A549 (cell line): ENCODE measurements around the gene CREBL2. TPM values are rescaled to one million over a fixed set of nuclear protein-coding genes. Genes with fewer than 3 reads are reported as not detected.

Experiments used
- ATAC-seq, 2 experiments: fragments of 200-7000 bp in 1 of 2; fragments of >200 bp in 1 of 2; cut with Nextera tagmentation in 1 of 2; cut with Tn5 transposase in 1 of 2; 3 replicates each; pipeline versions ENCODE4 v1.8.0 to v1.9.1; 2018 to 2020; ENCODE audit warnings: mild to moderate bottlenecking in 1 of 2, moderate library complexity in 1 of 2
- CTCF ChIA-PET: fragments of 300-600 bp; sonication (Branson Sonifier 250); formaldehyde crosslinking; extraction: SDS; loops from one replicate; lab custom pipeline; 2021; ENCODE audit warnings: antibody characterized with exemption, inconsistent platforms; lab: Yijun Ruan, JAX
- POLR2A ChIA-PET: fragments of 350-600 bp; formaldehyde crosslinking; extraction: SDS; loops from one replicate; lab custom pipeline; 2021; ENCODE audit warnings: antibody characterized with exemption, inconsistent platforms; lab: Yijun Ruan, JAX
- DNase-seq, 2 experiments: peaks; one replicate each; pipeline versions ENCODE4 v3.0.0 to v3.0.0-alpha.2; 2011 to 2016; ENCODE audit warnings: low read depth in 1 of 2, low spot score in 1 of 2
- FAIRE-seq: peaks from 2 replicates; lab custom pipeline; 2011; peaks lifted over from hg19 to GRCh38; lab: Jason Lieb, UNC
- H3K27ac ChIP-seq, 2 experiments: fragments of >200 bp; sonication (Bioruptor Twin); formaldehyde crosslinking; 3 replicates each; pipeline ENCODE4 v1.5.1; 2016 to 2017
- H3K4me1 ChIP-seq: fragments of >200 bp; sonication (Bioruptor Twin); formaldehyde crosslinking; 3 replicates; pipeline ENCODE4 v1.6.1; 2016
- H3K4me2 ChIP-seq: fragments of >200 bp; sonication (Bioruptor Twin); formaldehyde crosslinking; 3 replicates; pipeline ENCODE4 v1.6.1; 2016
- H3K4me3 ChIP-seq: fragments of >200 bp; sonication (Bioruptor Twin); formaldehyde crosslinking; 3 replicates; pipeline ENCODE4 v1.5.1; 2016
- H3K9me3 ChIP-seq: fragments of >200 bp; sonication (Bioruptor Twin); formaldehyde crosslinking; 3 replicates; pipeline ENCODE4 v1.6.1; 2016
- CBX8 ChIP-seq: fragments of 200-600 bp; sonication (generic); IDR thresholded peaks from 2 replicates; pipeline ENCODE4 v1.6.1; 2016
- CEBPB ChIP-seq, 2 experiments: fragments of >200 bp in 1 of 2; sonication (Bioruptor Twin) in 1 of 2; formaldehyde crosslinking in 1 of 2; IDR thresholded peaks; 2 replicates each; pipeline ENCODE4 v1.6.1; 2012 to 2016
- EHF ChIP-seq: fragments of 250-450 bp; sonication (Bioruptor Pico); IDR thresholded peaks from 2 replicates; pipeline ENCODE4 v1.5.0; 2020; ENCODE audit warnings: mild to moderate bottlenecking
- EHMT2 ChIP-seq: fragments of 200-600 bp; sonication (generic); IDR thresholded peaks from 2 replicates; pipeline ENCODE4 v1.6.1; 2016; ENCODE audit warnings: antibody characterized with exemption, low read depth, mild to moderate bottlenecking, moderate library complexity
- FOSL2 ChIP-seq, 2 experiments: fragments of 450-650 bp in 1 of 2; fragments of >200 bp in 1 of 2; sonication (Bioruptor Twin) in 1 of 2; formaldehyde crosslinking; IDR thresholded peaks; 2 replicates each; pipeline versions ENCODE4 v1.5.0 to v1.6.1; 2016 to 2020; ENCODE audit warnings: mild to moderate bottlenecking in 1 of 2, moderate library complexity in 1 of 2
- GATA3 ChIP-seq: IDR thresholded peaks from 2 replicates; pipeline ENCODE4 v1.6.1; 2012; ENCODE audit warnings: borderline replicate concordance
- HDAC2 ChIP-seq: fragments of 200-600 bp; sonication (generic); IDR thresholded peaks from 2 replicates; pipeline ENCODE4 v1.6.1; 2016
- HOXA7 ChIP-seq: fragments of 250-450 bp; sonication (Bioruptor Pico); IDR thresholded peaks from 2 replicates; pipeline ENCODE4 v1.5.0; 2020; ENCODE audit warnings: mild to moderate bottlenecking, moderate library complexity
- HOXB13 ChIP-seq: fragments of 250-450 bp; sonication (Bioruptor Pico); IDR thresholded peaks from 2 replicates; pipeline ENCODE4 v1.5.0; 2020; ENCODE audit warnings: low read depth, mild to moderate bottlenecking, moderate library complexity
- PHF8 ChIP-seq: fragments of 200-600 bp; sonication (generic); IDR thresholded peaks from 2 replicates; pipeline ENCODE4 v1.6.1; 2016; ENCODE audit warnings: low read depth, mild to moderate bottlenecking, antibody characterized with exemption, moderate library complexity, borderline replicate concordance
- POLR2A ChIP-seq: IDR thresholded peaks from 2 replicates; pipeline ENCODE4 v1.6.1; 2012; ENCODE audit warnings: mild to moderate bottlenecking, low read length
- RARB ChIP-seq: fragments of 250-450 bp; sonication (Bioruptor Pico); IDR thresholded peaks from 2 replicates; pipeline ENCODE4 v1.8.0; 2021; ENCODE audit warnings: mild to moderate bottlenecking, moderate library complexity
- RNF2 ChIP-seq: fragments of 200-600 bp; sonication (generic); IDR thresholded peaks from 2 replicates; pipeline ENCODE4 v1.6.1; 2016; ENCODE audit warnings: low read depth, mild to moderate bottlenecking, antibody characterized with exemption, moderate library complexity, borderline replicate concordance
- TFCP2L1 ChIP-seq: fragments of 250-450 bp; sonication (Bioruptor Pico); IDR thresholded peaks from 2 replicates; pipeline ENCODE4 v1.5.0; 2021; ENCODE audit warnings: mild to moderate bottlenecking
- TP53 ChIP-seq: fragments of 250-450 bp; sonication (Bioruptor Pico); IDR thresholded peaks from 2 replicates; pipeline ENCODE4 v1.5.0; 2021; ENCODE audit warnings: mild to moderate bottlenecking, moderate library complexity
- ZSCAN20 ChIP-seq: fragments of 250-450 bp; sonication (Bioruptor Pico); IDR thresholded peaks from 2 replicates; pipeline ENCODE4 v1.8.0; 2022; ENCODE audit warnings: mild to moderate bottlenecking, moderate library complexity
- WGBS: methylation state at CpG from one replicate; pipeline ENCODE4 v1.1.6; 2017; ENCODE audit errors: missing lambda C conversion rate; 5-methylcytosine and 5-hydroxymethylcytosine counted together
- polyA plus RNA-seq, 4 experiments: library from polyadenylated mRNA; depleted of rRNA in 3 of 4; stranded (reverse); fragments of >200 nt; fragmentation: RNase III in 1 of 4; extraction: RNeasy Plus Mini Kit Qiagen cat#74134 plus additional on column Dnase treatment in 1 of 4; gene quantifications; 2 replicates in 3 of 4; 3 replicates in 1 of 4; pipeline ENCODE4 v1.2.3, GENCODE V29; 2011 to 2017
- TF ChIP-seq, protein P1 (sequence below): fragments of >200 bp; sonication (Bioruptor Twin); formaldehyde crosslinking; IDR thresholded peaks from 3 replicates; pipeline ENCODE4 v1.5.1; 2016
- TF ChIP-seq, protein P2 (sequence below): IDR thresholded peaks from 2 replicates; pipeline ENCODE4 v1.6.1; 2012
- TF ChIP-seq, protein P3 (sequence below): fragments of 450-650 bp; IDR thresholded peaks from 2 replicates; pipeline ENCODE4 v1.6.1; 2014; ENCODE audit warnings: antibody characterized with exemption

Gene CREBL2
- polyA plus RNA-seq, 2 of the 4 experiments (the other 2 are of a cell fraction), result 24.3 to 31.4 TPM

DNA sequence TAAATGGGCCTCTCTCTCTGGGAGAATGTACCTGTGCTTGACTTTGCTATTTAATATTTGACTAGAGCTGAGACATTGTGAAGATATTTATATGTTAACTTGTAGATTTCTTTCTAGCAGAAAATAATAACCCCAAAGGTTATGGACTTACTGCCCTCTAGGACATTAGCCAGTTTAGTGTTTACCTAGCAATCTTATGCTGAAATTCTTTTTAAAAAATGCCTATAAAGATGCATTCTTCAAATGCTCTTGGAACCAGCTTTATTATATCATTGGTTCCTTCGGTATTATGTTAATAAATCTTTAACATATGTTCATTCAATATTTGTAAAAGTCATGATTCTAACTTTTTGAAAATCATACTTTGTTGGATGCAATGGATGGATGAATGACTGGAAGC, 56.3 kb downstream of the CREBL2 start:
- H3K9me3 ChIP-seq, result no peaks in the 10 kb centered on the region
- DNase-seq, result no peak
- no peak overlapping the region for H3K27ac ChIP-seq
- no peak overlapping the region for H3K4me3 ChIP-seq
- H3K4me1 ChIP-seq, result peaks cover 61% of the 10 kb centered on the region
- peak overlapping the region; percentile 56 for H3K4me2 ChIP-seq
- peak in 1 of 2 experiments; percentile 54; a peak in 2 of 6 replicates for ATAC-seq
- FAIRE-seq, result peak; percentile 76
- TF ChIP-seq GATA3 (peak; percentile 50; the same call in 1 of the 2 replicates), CEBPB (IDR thresholded peaks at IDR 0.05) (peak in 1 of 2 experiments; percentile 40; a peak in 1 of 4 replicates)
- TF ChIP-seq, protein P1, sequence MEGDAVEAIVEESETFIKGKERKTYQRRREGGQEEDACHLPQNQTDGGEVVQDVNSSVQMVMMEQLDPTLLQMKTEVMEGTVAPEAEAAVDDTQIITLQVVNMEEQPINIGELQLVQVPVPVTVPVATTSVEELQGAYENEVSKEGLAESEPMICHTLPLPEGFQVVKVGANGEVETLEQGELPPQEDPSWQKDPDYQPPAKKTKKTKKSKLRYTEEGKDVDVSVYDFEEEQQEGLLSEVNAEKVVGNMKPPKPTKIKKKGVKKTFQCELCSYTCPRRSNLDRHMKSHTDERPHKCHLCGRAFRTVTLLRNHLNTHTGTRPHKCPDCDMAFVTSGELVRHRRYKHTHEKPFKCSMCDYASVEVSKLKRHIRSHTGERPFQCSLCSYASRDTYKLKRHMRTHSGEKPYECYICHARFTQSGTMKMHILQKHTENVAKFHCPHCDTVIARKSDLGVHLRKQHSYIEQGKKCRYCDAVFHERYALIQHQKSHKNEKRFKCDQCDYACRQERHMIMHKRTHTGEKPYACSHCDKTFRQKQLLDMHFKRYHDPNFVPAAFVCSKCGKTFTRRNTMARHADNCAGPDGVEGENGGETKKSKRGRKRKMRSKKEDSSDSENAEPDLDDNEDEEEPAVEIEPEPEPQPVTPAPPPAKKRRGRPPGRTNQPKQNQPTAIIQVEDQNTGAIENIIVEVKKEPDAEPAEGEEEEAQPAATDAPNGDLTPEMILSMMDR, result no peak
- TF ChIP-seq, all 56 proteins: peak for 2
- 3% methylated on average over 1 of the region's 1 CpG for WGBS
- ChIA-PET POLR2A (no interaction called here), CTCF (interaction anchor here (0.6 to 7.2 kb wide), 2 partner anchors 12 to 109 kb away, joined by 3 to 39 read pairs; no protein-coding TSS in a partner anchor)

DNA sequence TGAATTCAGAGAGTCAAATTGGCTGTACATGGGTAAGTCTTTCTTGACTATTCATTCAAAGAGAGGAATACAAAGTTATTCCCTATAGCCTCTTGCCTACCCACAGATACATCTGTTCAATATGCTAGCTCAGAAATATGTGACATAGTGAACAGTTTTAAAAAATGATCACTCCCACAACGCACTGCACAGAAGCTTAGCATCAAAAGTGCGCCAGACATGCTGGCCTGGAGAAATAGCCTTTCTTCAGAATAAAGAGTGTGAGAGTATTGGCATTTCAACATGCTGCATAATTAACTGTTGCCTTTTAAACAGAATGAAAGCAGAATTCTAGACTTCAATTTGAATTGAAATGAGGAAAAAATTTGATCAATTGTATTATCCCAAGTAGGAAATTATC, 57.3 kb downstream of the CREBL2 start:
- 89% methylated on average over 2 of the region's 2 CpGs for WGBS
- H3K4me1 ChIP-seq, result peaks cover 66% of the 10 kb centered on the region
- TF ChIP-seq EHMT2, result no peak
- TF ChIP-seq ZSCAN20 (CRISPR knock-in tag), result no peak
- TF ChIP-seq HOXA7 (CRISPR knock-in tag), result no peak
- no peak for TF ChIP-seq TFCP2L1 (CRISPR knock-in tag)
- TF ChIP-seq, protein P1, result no peak
- no peak for TF ChIP-seq EHF
- TF ChIP-seq RARB (CRISPR knock-in tag), result no peak
- TF ChIP-seq HOXB13 (CRISPR knock-in tag), result no peak
- TF ChIP-seq, protein P2, sequence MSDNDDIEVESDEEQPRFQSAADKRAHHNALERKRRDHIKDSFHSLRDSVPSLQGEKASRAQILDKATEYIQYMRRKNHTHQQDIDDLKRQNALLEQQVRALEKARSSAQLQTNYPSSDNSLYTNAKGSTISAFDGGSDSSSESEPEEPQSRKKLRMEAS, result no peak
- no peak for TF ChIP-seq CBX8
- TF ChIP-seq RNF2, result no peak
- H3K4me2 ChIP-seq, result peak overlapping the region; percentile 56; the same call in 2 of the 3 replicates
- ChIA-PET POLR2A (no interaction called here), CTCF (interaction anchor here (7.2 kb wide), 1 partner anchor 13 kb away, joined by 39 read pairs; no protein-coding TSS in a partner anchor)
- DNase-seq (no peak), FAIRE-seq (peak; percentile 18), ATAC-seq (no peak)
- no peaks in the 10 kb centered on the region for H3K9me3 ChIP-seq
- peak overlapping the region in 1 of 2 experiments; percentile 45; a peak in 2 of 6 replicates for H3K27ac ChIP-seq
- no peak overlapping the region for H3K4me3 ChIP-seq

DNA sequence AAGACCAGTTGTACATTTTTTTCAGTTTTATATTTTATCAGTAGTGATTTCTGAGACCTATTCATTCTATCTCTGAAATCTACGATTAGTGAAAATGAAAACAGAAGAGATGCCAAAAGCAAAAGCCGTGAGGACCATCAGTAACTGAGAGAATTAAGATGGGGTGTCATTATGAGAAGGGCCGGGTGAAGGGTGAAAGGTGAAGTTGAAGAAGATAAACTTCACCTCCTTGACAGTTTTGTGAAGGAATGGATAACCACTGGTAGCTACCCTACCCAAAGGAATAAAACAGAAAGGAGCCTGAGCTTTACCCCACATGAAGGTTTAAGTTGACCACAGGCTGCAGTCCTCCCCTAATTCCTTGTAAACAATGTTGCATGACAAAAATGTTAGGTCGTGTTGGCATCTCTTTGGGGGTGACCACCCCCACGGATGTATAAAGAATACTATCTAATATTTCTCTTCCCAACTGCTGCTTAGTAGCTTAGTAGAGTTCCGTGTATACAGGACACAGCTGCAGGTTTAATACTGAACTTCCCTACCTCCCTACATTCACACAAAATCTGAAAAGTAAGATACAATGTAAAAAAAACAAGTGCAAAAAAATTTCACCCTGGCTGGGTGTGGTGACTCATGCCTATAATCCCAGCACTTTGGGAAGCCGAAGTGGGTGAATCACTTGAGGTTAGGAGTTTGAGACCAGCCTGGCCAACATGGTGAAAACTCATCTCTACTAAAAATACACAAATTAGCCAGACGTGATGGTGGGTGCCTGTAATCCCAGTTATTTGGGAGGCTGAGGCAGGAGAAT, 60.4 kb downstream of the CREBL2 start:
- ChIA-PET POLR2A (no interaction called here), CTCF (interaction anchor here (0.6 to 7.2 kb wide), 6 partner anchors 9 to 286 kb away, joined by 3 to 39 read pairs (median 4); no protein-coding TSS in a partner anchor)
- Histone ChIP-seq H3K27ac (peak overlapping the region in 1 of 2 experiments; percentile 9; a peak in 1 of 6 replicates), H3K9me3 (no peaks in the 10 kb centered on the region), H3K4me3 (no peak overlapping the region), H3K4me1 (peaks cover 53% of the 10 kb centered on the region), H3K4me2 (peak overlapping the region; percentile 29)
- DNase-seq, result no peak
- FAIRE-seq, result no peak
- no peak for TF ChIP-seq HDAC2
- TF ChIP-seq FOSL2 (IDR thresholded peaks at IDR 0.05), result no peak
- peak; percentile 75 for TF ChIP-seq FOSL2 (CRISPR knock-in tag; IDR thresholded peaks at IDR 0.05)
- TF ChIP-seq POLR2A, result no peak
- no peak for TF ChIP-seq TP53
- TF ChIP-seq CBX8, result no peak
- no peak for TF ChIP-seq PHF8
- TF ChIP-seq, protein P3, sequence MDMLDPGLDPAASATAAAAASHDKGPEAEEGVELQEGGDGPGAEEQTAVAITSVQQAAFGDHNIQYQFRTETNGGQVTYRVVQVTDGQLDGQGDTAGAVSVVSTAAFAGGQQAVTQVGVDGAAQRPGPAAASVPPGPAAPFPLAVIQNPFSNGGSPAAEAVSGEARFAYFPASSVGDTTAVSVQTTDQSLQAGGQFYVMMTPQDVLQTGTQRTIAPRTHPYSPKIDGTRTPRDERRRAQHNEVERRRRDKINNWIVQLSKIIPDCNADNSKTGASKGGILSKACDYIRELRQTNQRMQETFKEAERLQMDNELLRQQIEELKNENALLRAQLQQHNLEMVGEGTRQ, result no peak
- TF ChIP-seq, all 56 proteins: peak for 1
- WGBS, result 38% methylated on average over 8 of the region's 8 CpGs
- ATAC-seq, result no peak
